GM19372 (cell line): ENCODE results near the gene EPB41L5.

Experiments
- ATAC-seq: cut with Tn5 transposase; IDR thresholded peaks from one replicate; pipeline ENCODE4 v1.9.1; 2021; ENCODE audit warnings: mild to moderate bottlenecking, low read depth, moderate library complexity; ENCODE audit not compliant: unreplicated experiment

The EPB41L5 gene

DNA sequence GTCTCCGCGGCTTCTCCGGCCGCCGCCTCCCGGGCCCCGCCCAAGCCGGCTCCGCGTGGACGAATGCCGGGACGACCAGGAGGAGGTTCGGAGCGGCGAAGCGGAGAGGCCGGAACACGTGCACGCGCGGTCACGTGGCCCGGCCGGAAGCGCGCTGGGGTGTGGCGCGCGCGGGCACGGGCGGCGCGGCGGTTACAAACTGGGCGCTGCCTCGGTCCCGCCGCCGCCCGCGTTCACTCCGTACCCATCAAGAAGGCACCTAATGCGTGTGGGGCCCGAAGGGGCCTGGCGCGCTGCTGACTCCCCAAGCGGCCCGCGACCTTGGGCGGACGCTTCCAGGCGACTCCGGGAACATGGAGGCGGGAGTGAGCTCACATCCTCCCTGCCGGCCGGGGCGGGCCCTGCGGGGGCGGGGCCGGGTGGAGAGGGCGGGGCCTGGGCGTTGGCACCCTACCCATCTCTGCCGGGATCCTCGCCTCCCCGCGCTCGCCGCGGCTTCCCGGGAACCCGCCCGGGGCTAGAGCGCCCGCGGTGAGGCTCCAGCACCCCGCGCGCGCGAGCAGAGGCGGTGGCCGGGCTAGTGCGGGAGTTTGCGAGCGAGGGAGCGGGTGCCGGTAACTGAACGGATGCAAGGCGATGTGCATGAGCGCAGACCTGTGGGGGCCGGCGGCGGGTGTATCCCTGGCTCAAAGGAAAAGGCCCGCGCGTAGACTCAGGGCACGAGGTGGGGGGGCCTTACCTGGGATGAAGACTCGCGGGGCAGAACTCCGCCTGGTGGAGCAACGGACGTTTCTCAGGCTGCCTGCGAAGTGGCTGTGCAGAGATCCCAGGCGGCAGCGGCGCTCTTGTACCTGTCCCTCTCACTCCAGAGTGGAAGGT, 210.4 kb downstream of the EPB41L5 start, which contains the start of gene TMEM185B:
TMEM185B (minus strand) TSS at position 367 of the 879 bp plus-strand sequence. CDS start 424 bp downstream, outside the sequence.
- peak; percentile 88 for ATAC-seq

DNA sequence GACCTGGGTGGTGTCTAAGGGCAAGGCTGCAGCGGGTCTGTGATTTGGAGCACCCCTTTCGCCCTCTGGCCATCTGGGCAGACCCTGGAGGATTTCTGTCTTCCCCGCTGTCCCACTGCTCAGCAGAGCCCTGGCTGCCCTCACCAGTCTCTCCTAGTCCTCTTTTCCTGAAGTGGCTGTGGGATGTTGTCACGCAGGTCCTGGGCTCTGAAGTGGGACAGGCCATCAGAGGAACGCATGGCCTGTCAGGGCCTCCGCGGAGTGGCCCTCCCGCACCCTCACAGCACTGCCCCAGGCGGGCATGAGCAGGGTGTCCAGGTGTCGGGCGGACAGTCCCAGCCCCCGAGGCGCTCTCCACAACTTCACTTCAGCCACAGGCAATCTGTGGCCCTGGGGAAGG, 211.4 kb downstream of the EPB41L5 start:
- ATAC-seq = no peak

DNA sequence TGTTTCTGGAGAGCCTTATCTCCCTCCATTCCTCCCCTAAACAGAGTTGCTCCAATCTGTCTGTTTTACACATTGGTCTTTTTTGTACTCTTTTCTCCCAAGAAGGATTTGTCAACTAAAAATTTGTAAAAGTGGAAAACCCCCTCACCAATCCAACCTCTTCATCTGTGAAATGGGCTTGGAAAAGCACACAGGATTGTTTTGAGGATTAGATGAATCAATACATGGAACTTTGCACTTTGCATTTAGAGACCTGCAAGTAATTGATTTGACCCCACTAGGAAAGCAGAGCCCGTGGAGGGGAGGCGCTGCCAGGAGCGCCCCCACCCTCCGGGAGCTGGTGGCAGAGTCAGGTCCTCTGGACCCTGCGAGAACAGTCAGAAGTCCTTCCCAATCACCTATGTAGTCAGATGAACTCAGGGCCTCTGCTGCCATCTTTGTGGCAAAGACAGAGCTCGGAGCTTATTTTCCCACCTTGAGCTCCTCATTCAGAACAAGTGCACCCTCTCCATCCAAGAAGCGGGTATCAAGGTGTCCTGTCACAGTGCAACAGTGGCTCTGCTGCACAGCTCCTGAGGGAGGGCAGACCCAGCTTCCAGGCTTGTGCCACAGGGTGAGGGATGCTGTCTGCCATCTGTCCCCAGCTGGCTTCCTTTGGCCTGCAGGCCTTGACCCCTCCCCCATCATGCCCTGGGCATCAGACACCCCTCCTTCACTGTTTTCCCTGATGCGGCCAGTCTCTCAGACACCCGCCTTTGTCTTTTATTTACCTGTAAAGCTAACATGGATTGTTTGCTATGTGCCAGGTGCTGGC, 212.1 kb downstream of the EPB41L5 start:
- no peak for ATAC-seq

DNA sequence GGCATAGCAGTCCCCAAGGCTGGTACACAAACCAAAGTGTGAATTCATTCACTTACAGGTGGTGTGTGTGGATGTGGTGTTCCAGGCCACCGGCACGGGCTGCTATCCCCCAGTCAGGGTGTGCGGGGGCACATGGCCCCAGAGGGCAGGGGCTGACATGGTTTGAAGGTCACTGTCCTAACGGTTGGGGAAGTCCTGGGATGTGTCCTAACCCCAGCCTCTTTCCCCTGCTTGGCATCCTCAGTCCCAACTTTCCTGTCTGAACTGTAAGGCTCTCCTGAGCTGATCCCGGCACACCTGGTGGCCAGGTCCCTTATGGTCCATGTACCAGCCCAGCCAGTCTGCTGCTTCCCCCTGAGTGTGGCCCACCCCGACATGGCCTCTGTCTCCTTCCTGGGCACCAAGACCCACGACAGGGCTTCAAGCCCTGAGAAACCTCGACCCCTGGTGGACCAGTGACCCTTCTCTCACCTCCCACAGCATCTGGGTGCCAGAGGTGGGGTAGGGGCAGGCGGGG, 212.7 kb downstream of the EPB41L5 start:
- no peak for ATAC-seq

DNA sequence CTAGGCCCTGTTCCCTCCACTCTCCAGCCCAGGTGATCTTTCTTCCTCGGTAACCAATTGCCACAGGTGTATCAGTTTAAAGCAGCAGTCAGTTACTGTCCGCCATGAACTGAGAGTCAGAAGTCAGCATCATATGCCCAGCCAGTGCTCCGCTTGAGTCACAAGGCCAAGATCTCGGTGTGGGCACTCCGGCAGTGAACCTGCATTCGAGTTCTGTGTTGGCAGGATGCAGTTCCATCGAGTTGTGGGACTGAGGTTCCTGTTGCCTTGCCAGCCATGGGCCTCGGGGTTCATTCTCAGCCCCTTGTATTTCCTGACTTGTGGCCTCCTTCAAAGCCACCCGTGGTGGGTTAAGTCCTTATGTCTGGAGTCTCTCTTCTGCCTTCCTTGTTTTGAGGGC, 213.4 kb downstream of the EPB41L5 start:
- ATAC-seq = no peak

DNA sequence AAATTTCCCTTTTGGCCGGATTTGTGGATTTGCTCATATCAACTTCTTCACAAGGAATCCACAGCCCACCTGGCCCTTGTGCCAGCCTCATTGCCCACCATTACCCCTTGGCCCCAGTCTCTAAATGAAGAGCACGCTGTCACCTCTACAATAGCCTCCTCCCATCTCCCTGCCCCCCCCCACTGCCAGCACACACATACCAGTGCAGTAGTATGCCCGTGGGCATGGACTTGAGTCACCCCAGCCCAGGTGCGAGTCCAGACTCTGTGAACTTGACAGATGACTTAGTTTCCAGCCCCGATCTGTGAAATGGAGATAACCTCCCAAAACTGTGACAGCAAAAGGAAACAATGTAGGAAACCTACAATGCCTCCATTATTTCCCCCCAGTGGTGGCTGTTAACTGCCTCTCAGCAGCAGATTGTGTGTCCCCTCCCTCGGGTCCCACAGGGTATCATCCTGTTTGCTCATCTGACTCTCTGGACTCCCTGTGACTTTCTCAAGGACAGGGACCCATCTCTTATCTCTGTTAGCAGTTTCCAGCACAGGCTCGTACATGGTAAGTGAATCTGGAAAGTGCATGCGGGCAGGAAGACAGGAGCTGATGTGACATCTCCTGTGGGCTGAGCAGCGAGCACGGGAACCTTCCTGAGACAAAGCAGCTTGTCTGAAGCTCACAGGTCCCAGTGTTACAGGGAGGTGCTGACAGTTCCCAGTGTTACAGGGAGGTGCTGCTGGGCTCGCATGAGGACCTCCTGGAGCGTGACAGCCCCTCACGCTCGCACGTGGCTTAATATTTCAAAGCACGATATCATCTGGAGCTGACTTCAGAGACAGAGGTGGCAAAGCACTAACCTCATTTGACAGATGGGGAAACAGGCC, 214.5 kb downstream of the EPB41L5 start:
- no peak for ATAC-seq

DNA sequence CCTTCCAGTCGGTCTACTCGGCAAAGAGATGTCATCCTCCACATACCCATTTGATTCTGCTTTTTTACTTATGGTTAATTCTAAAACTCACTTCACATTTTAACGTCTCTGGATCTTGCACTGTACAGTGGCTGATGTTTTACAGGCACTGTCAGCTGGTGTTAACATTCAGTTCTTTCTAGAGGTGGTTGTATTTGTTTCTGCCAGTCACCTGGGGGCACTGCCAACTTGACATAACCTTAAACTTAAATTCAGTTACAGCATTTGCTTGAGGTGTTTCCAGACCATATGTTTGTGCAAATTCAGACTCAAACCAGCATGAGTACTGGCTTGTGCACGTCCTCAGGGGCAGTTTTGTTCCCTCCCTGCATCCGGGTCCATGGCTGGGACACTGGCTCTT, 215.6 kb downstream of the EPB41L5 start:
- no peak for ATAC-seq
